HG03159 (cell line): Measurements from ENCODE around the gene TMPRSS13.
"Not testable (repeated sequence)": the region's sequence is repeated elsewhere in the genome, so short reads cannot be mapped to it uniquely, and the experiment has no call there.

Experiments used
- ATAC-seq: cut with Tn5 transposase; IDR thresholded peaks from one replicate; pipeline ENCODE4 v1.9.1; 2021; ENCODE audit warnings: mild to moderate bottlenecking, moderate library complexity; ENCODE audit not compliant: unreplicated experiment

Gene TMPRSS13

GRCh38 chr11:117929142-117929915 lies at the start of gene TMPRSS13:
Gene TMPRSS13 (minus strand): TSS chr11:117929402. CDS start chr11:117929307, 95 bp downstream.
- ATAC-seq = no peak

DNA sequence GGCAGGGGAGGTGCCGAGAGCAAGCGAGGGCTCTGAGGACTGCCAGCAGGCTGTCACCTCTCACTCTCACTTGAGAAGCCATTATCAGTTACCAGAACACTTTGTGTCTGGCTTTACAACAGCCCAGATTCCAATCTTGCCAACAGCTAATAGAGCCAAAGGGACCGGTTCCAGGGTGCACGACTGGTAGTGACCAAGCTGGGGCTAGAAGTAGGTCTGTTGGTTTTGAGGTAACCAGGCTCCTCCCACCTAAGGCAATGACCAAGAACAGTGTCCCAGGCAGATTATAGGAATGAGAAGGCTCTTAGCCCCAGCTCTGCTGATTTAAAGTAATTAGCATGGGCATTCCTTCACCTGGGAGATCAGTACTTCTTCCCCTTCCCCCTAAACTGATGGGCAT lies 49.8 kb upstream of the TMPRSS13 start:
- no peak for ATAC-seq

DNA sequence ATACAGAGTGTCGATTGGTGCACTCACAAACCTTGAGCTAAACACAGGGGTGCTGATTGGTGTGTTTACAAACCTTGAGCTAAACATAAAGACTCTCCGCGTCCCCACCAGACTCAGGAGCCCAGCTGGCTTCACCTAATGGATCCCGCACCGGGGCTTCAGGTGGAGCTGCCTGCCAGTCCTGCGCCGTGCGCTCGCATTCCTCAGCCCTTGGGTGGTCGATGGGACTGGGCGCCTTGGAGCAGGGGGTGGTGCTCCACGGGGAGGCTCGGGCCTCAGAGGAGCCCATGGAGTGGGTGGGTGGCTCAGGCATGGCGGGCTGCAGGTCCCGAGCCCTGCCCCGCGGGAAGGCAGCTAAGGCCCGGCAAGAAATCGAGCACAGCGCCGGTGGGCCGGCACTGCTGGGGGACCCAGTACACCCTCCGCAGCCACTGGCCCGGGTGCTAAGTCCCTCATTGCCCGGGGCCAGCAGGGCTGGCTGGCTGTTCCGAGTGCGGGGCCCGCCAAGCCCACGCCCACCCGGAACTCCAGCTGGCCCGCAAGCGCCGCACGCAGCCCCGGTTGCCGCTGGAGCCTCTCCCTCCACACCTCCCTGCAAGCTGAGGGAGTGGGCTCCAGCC lies 49.2 kb upstream of the TMPRSS13 start:
- ATAC-seq = not testable (repeated sequence)

GRCh38 chr11:117977612-117978264 lies 48.5 kb upstream of the TMPRSS13 start:
- not testable (repeated sequence) for ATAC-seq

DNA sequence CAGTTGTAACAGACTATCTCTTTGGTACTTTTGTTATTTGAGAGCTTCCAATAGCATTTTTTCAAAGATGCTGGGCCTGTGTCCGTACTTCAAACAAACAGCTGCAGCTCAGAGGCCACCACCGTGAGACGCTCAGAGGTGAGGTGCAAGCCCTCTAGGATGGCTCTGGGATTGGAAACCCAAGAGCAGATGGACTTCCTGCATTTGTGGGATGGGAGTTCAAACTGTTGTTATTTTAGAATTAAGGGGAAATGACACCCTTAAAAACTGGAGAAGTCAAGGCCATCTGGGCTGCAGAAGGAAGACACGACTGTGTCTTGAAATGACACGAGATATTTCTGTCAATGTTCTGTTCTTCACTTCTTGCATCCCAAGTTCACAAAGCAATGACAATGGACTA lies 47.8 kb upstream of the TMPRSS13 start:
- ATAC-seq = no peak

DNA sequence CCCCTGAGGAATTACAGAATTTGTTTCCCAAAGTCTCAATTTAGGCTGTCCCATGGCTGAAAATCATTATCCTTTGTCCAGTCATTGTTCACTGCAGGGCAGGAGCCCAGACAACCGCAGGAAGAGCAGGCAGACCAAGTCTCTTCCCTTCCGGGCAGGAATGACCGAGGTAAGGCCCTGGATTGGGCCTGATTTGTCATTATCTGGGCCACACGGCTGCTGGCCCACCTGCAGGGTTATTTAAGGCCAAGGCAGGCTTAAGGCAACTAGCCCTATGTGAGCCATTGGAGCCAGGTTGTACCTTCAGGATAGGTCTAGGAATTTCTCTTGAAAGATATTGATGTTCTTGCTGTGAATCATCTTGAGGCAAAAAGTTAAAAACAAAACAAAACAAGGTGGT lies 47.2 kb upstream of the TMPRSS13 start:
- ATAC-seq = no peak

DNA sequence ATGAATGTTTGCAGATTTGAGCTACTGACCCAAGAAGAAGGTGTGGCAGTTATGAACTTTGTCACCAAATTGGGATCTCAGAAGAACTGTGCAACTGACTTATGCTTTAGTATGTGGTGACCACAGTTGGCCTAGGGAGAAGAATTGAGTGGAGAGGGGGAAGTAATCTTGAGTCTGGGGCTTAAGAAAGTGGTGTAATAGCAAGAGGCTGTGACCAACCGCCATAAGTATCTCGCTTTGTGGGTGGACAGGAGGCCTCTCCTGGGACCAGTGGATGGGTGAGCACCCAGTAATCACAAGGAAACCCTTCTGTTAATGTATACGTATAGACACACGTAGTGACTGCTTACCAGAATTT lies 44.3 kb upstream of the TMPRSS13 start:
- ATAC-seq = no peak

GRCh38 chr11:117972629-117973502 lies 43.7 kb upstream of the TMPRSS13 start:
- no peak for ATAC-seq

GRCh38 chr11:117972044-117972443 lies 42.8 kb upstream of the TMPRSS13 start:
- ATAC-seq = no peak

GRCh38 chr11:117970400-117971024 lies 41.3 kb upstream of the TMPRSS13 start:
- ATAC-seq = no peak

- no peak for ATAC-seq
These were observed 40.2 kb upstream of the TMPRSS13 start for GRCh38 chr11:117969160-117969991.

DNA sequence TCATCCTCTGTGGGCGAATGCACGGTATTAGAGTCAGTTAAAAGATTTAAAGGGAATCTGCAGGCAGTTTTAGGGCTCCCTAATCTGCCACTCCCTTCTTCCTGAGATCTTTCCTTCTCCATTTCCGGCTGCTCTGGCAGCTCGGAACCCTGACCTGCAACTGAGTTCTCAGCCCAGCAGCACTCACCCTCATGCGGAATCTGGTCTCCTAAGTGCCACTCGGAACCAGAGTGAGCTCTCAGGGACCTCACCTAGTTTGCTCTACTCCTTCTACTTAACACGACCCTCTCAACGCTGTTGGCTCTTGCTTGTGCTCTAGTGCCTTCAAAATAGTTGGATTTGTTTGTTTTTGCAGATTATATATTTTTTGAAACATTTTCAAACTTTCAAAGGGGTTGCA lies 37.7 kb upstream of the TMPRSS13 start:
- no peak for ATAC-seq

DNA sequence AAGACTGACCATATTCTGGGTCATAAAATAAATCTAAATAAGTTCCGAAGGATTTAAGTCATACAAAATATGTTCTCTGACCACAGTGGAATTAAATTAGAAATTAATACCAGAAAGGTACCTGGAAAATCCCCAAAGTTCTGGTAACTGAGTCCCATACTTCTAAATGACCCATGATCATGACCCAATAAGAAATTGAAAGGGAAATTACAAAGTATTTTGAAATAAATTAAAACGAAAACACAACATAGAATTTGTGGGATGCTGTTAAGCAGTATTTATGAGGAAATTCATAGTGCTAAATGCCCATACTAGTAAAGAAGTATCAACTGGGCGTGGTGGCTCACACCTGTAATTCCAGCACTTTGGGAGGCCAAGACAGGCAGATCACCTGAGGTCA lies 33.6 kb upstream of the TMPRSS13 start:
- no peak for ATAC-seq

- ATAC-seq = no peak
These were observed 32.7 kb upstream of the TMPRSS13 start for GRCh38 chr11:117961896-117962295.

GRCh38 chr11:117960406-117960805 lies 31.2 kb upstream of the TMPRSS13 start:
- ATAC-seq = no peak

DNA sequence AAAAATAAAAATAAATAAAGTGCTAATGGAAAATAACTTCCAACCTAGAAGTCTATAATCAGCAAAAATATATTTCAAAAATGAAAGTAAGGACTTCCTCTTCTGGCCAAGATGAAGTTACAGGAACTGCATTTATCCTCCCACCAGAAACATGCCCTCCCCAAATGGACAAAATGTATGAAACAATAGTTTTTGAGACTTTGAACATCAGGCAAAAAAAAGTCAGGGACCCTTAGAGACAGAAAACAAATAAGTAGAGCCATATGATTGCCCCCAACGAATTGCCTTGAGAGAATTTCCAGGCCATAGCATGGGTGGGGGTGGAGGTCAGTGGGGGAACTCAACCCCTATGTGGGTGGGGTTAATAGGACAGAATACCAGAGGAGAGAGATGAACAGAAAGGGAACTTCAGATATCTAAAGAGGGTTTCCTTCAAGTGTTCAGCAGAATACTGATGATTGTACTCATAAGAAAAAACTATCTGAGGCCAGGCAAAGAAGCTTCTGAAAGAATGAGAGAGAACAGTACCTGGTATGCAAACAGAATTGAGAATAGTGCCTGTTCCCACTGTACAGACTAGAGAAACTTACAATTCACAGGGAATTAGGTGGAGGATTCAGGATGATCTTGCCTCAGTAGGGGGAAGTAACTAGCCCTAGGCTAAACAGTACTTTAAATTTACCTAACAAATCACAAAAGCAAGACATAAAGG lies 30.4 kb upstream of the TMPRSS13 start:
- no peak for ATAC-seq

GRCh38 chr11:117958949-117959348 lies 29.7 kb upstream of the TMPRSS13 start:
- ATAC-seq = no peak

GRCh38 chr11:117953024-117953671 lies 23.9 kb upstream of the TMPRSS13 start:
- ATAC-seq = no peak
